ENCODE results near the gene ITFG1.
"Not testable (repeated sequence)": the region's sequence is repeated elsewhere in the genome, so short reads cannot be mapped to it uniquely, and the experiment has no call there.

ITFG1 gene

GRCh38 chr16:47473004-47473403, 12.1 kb upstream of the ITFG1 start:
- not testable (repeated sequence) for DNase-seq

GRCh38 chr16:47470810-47471209, 9.9 kb upstream of the ITFG1 start:
- no peak for DNase-seq

GRCh38 chr16:47470211-47470610, 9.3 kb upstream of the ITFG1 start:
- DNase-seq: no peak

- no peak for DNase-seq
These were observed 8.4 kb upstream of the ITFG1 start for GRCh38 chr16:47469227-47469626.

GRCh38 chr16:47468070-47468689, 7.3 kb upstream of the ITFG1 start:
- DNase-seq: not testable (repeated sequence)

GRCh38 chr16:47467501-47467900, 6.6 kb upstream of the ITFG1 start:
- DNase-seq: no peak

- no peak for DNase-seq
These were observed 5.2 kb upstream of the ITFG1 start for GRCh38 chr16:47465919-47466630.

- no peak for DNase-seq
These were observed 3.1 kb upstream of the ITFG1 start for GRCh38 chr16:47463771-47464624.

GRCh38 chr16:47461598-47462266, 869 bp upstream of the ITFG1 start:
- no peak for DNase-seq

GRCh38 chr16:47460359-47460710, 528 bp downstream of the ITFG1 start:
- no peak for DNase-seq

- no peak for DNase-seq
These were observed 1.3 kb downstream of the ITFG1 start for GRCh38 chr16:47459603-47460002.

- DNase-seq: no peak
These were observed 2.5 kb downstream of the ITFG1 start for GRCh38 chr16:47458331-47458730.

GRCh38 chr16:47449788-47450187, 11.1 kb downstream of the ITFG1 start:
- DNase-seq: no peak

GRCh38 chr16:47448830-47449575, 11.9 kb downstream of the ITFG1 start:
- no peak for DNase-seq

GRCh38 chr16:47446431-47446830, 14.4 kb downstream of the ITFG1 start:
- DNase-seq: no peak

GRCh38 chr16:47442884-47443283, 18.0 kb downstream of the ITFG1 start:
- DNase-seq: not testable (repeated sequence)

- not testable (repeated sequence) for DNase-seq
These were observed 20.8 kb downstream of the ITFG1 start for GRCh38 chr16:47440066-47440465.

- not testable (repeated sequence) for DNase-seq
These were observed 26.6 kb downstream of the ITFG1 start for GRCh38 chr16:47434274-47434673.

- no peak for DNase-seq
These were observed 28.9 kb downstream of the ITFG1 start for GRCh38 chr16:47431960-47432359.

- DNase-seq: no peak
These were observed 34.1 kb downstream of the ITFG1 start for GRCh38 chr16:47426806-47427205.

- no peak for DNase-seq
These were observed 36.0 kb downstream of the ITFG1 start for GRCh38 chr16:47424846-47425245.

GRCh38 chr16:47416869-47417268, 44.0 kb downstream of the ITFG1 start:
- no peak for DNase-seq

GRCh38 chr16:47413041-47413440, 47.8 kb downstream of the ITFG1 start:
- DNase-seq: no peak

Data from NCI-H1694 treated with DMSO at 0.1 percent for 48 hours (cell line).